Left renal cortex interstitium (tissue), 4 donors: Measurements from ENCODE around the gene SRBD1. TPM values are rescaled to one million over a fixed set of nuclear protein-coding genes. Genes with fewer than 3 reads are reported as not detected.

ENCODE experiments used
- DNase-seq, 4 donors: peaks; one replicate each; pipeline ENCODE4 v3.0.0-alpha.2; 2013; ENCODE audit warnings: low read depth in 4 of 4, low spot score in 2 of 4, missing footprints in 1 of 4
- polyA plus RNA-seq, 4 donors: library from polyadenylated mRNA; unstranded; fragments of 120-200 nt; gene quantifications; one replicate each; pipeline ENCODE4 v1.2.1, GENCODE V29; 2013; ENCODE audit not compliant: insufficient read length in 4 of 4

The SRBD1 gene, protein sequence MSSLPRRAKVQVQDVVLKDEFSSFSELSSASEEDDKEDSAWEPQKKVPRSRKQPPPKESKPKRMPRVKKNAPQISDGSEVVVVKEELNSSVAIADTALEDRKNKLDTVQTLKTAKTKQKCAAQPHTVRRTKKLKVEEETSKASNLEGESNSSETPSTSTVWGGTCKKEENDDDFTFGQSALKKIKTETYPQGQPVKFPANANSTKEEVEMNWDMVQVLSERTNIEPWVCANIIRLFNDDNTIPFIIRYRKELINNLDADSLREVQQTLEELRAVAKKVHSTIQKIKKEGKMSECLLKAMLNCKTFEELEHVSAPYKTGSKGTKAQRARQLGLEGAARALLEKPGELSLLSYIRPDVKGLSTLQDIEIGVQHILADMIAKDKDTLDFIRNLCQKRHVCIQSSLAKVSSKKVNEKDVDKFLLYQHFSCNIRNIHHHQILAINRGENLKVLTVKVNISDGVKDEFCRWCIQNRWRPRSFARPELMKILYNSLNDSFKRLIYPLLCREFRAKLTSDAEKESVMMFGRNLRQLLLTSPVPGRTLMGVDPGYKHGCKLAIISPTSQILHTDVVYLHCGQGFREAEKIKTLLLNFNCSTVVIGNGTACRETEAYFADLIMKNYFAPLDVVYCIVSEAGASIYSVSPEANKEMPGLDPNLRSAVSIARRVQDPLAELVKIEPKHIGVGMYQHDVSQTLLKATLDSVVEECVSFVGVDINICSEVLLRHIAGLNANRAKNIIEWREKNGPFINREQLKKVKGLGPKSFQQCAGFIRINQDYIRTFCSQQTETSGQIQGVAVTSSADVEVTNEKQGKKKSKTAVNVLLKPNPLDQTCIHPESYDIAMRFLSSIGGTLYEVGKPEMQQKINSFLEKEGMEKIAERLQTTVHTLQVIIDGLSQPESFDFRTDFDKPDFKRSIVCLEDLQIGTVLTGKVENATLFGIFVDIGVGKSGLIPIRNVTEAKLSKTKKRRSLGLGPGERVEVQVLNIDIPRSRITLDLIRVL
- 10 to 100 TPM; 21.2 to 25.9 (median 22.8) TPM for polyA plus RNA-seq

DNA sequence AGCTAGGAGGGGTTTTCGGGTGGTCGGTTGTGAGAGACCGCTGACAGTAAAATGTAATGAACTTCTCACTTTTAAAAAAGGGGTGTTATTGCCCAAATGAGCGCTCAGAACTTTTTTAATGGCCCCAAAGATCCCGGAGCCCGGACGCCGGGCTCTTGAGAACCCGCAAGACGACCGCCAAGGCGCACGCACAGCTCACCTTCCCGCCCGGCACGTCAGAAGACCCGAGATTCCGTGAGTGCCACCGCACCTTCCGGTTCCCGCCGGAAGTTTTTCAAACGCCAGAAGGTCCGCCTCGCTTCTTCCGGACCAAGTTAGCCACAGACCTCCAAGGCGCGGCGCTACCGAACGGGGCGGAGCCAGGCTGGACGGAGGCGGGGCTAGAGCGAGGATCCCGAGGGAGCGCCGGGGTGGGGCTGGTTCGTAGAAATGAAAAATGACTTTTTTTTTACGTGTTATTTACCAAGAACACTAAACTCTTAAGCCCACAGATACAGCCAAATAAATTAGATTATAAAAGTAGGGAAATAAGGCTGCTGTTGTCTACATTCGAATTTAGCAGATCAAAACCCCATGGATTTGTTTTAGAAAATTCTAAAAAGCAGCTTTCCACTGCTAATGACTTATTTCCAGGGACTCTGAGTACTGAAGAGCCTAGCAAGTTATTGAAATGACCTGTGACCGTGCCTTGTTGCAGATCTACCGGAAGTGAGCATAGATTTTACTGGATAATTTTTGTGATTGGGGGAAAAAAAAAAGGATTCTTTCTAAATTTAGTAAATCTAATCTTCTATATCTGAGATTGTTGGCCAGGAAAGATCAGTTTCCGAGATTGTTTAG, at the start of gene SRBD1:
TSS of gene SRBD1 (minus strand) at position 248 of the 840 bp plus-strand sequence. CDS start 5,826 bp downstream, outside the sequence.
- DNase-seq: peak; percentile 78 to 90 (median 84)

DNA sequence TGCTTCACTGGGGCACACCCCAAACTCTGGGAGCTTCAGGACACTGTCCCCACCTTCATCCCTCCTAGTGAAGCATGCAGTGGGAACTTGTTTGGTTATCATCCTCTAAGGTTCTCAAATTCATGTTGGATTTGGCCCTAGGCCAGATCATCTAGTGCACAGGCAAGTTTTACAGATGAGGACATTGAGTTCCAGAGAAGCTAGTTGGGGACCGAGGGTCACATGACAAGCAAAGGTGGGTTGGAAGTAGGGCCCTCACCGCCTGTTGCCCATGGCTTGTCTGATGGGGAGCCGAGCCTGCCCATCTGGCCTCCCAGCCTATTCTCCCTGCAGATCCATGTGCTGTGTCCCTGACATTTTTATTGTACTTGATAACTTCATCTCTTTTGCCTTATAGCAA, 43.2 kb upstream of the SRBD1 start:
- no peak for DNase-seq

DNA sequence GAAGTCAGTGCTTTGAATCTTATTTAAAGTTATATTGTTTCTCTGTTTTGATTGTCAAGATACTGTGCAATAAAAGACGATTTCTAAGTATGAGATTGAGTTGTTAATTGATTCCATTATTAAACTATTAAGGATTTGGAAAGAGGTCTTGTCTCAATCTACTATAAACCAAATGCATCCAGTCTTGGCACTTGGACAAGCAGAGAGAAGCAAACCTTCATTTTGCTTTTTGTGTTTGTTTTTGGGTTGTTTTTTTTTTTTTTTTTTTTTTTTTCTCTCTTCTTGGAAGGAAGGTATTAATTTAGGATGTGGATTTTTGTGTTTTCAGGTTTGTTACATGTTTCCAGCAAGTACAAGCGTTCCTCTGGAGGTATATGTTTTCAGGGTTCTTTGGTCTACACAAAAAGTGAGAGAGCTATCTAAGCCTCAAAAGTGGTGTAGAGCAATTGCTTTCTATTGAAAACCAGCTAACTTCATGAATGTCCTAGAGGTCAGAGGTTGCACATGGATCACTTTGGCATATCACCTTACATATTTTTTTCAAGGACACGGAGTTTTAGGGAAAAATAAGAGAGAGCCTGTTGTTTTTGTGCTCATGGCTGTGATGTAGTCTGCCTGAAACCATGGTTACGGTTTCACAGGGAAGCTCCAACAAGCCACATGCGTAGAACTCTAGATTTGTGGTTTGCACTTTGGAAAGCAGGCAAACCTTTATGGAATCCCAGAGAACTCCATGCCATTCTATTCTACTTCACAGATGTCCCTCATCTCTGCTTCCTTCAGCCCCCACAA, 42.3 kb upstream of the SRBD1 start:
- DNase-seq: no peak

DNA sequence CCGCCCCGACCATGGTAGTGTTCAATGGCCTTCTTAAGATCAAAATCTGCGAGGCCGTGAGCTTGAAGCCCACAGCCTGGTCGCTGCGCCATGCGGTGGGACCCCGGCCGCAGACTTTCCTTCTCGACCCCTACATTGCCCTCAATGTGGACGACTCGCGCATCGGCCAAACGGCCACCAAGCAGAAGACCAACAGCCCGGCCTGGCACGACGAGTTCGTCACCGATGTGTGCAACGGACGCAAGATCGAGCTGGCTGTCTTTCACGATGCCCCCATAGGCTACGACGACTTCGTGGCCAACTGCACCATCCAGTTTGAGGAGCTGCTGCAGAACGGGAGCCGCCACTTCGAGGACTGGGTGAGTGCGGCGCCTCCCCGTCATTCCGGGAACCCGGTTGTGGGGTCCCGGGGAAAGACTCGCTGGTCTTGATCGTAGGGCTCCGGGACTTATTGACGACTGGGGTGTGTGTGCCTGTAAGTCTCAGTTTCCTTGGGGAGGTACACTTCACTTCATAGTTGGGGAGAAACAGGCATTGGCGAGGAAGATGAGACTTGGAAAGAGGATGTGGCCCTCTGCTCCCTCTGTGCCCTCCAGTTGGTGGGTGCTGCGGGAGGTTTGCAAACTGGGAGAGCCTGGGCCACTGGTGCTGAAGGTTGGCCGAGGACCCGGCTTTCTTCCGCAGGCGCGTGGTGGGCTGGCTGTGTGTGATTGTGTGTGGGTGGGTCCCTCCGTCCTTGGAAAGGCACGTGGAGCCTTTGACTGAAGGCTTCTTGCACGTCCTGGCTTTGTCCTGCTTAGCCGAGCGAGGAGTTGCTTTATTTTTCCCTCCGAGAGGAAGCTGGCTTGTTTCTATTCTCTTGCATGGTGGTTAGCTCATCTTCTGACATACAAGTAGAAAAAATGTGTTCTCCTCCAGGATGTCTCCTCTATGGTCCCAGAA, 41.3 kb upstream of the SRBD1 start:
- no peak for DNase-seq

DNA sequence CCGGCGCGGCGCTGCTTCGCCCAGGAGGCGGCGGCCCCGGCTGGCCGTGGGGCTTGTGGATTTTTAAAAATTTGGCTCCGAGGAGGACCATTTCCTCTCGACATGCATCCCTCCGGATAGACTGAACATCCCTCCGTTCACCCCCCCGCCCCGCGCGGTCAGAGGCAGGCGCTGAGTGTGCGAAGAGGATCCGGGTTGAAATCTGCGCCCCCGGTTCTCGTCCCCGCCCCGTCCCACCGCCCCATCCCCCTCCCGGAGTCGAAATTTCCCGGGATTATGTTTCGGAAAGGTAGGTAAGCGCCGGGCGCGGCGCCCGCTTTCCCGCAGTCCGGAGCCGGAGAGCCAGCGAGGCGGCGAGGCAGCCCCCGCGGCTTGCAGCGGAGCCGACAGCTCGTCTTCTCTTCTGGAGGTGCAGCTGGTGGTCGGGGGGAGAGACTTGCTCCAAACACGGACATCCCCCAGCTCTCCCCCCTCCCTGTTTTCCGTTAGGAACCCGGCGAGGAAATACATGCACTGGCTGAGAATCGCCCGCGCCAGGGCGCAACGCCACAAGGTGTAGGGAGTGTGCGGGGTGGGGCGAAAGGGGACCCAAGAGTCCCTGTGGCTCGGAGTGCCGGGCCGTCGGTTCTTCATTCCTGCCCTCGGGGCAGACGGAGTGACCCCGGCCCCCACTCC, 40.5 kb upstream of the SRBD1 start, which contains the start of gene PRKCE:
TSS of gene PRKCE (plus strand) at position 261 of the 675 bp plus-strand sequence.
- no peak for DNase-seq

DNA sequence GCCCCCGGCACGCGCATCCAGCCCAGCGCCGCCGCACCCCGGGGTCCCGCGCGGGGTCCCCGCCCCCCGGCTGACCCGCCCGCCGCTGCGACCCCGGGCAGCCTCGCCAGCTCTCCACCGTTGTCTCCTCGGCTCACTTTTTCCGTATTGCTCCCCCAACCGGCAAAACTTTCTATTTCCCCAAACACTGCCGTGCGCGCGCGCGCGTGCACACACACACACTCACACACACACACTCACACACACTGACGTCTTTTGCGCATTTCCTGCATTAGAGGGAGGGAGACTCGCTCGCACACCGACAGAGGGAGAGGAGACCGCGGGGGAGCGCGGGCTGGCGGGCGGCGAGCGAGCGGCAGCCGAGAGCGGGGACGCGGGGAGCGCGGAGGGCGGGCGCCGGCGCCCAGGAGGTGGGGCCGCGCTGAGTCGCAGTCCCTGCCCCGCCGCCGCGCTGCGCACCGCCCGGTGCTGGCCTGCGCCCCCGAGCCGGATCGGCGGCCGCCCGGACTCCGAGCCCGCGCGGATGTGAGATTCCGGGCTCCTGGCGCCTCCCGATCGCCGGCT, 39.9 kb upstream of the SRBD1 start:
- peak in 3 of 4 donors; percentile 90 to 94 (median 90) for DNase-seq

DNA sequence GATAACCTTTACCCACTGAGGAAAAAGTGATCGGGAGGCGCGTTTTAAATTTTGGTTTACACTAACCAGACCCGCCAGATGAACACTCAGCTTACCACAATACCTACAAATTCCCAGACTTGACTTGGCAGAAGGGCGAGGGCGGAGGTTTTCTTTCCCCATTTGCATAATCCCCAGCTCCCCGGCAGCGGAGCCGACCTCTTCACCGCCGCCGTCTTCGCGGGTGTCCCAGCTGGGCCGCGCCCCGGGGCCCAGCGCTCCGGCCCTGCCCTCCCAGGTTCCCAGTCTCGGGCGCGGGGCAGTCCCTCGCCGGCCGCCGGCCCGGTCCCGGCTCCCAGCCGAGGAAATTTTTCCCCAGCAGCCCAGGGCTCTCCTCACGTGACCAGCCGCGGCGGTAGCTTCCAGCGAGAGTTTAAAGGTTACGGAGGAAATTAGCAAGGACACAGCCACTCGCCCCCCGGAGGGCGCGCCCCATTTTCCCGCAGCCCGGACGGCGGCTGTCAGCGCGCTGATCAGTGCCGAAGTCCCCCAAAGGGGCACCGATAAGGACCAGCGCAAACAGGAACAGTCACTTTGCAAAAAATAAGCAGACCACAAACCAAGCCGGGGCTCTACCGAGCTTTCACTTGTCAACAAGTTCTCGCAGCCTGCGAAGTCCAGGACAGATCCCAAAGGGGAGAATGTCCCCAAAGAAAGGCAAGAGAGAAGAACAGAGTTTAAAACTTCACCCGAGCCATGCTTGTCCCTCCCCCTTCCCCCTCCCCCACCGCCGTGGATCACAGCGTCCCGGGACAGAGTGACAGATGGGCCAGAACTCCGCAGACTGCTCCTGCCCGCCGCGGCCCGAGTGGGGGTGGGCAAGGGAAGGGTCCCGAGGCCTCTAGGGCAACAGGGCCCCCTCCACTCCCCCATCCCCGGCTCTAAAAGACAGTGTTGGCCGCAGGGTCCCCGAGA, 39.1 kb upstream of the SRBD1 start:
- DNase-seq: no peak

DNA sequence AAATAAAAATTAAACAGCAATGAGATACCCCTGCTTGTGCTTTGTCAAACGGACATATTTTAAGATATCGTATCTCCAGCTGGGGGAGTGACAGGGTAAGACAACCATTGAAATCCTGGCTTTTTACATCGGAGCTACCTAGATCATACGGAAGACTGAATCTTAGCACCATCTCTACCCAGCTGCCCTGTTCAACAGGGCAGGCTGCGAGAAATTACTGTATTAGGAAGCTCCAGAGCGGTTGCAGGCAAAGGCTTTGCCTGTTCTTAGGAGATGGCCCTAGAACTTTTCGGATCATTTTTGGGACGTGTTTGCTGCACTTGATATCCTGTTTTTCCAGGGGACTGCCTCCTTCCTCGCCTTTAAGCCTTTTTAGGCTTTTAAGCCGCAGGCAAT, 38.4 kb upstream of the SRBD1 start:
- no peak for DNase-seq

DNA sequence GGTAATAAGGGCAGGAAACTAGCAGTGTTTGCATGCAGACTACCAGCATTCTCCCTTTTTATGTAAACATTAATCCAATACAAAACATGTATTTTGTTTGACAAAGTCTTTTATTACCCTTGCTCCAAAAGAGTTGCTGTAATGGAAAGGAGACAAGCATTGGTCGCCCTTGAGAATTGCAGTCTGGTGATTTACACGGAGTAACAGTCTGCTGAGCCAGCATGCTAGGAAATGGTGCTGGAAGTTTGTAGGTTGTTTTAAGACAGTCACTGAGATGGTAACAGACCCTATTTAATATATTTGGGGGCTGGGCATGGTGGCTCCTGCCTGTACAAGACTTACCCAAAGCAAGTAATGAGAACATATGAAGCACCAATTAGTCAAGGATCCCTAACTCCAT, 37.6 kb upstream of the SRBD1 start:
- DNase-seq: no peak

DNA sequence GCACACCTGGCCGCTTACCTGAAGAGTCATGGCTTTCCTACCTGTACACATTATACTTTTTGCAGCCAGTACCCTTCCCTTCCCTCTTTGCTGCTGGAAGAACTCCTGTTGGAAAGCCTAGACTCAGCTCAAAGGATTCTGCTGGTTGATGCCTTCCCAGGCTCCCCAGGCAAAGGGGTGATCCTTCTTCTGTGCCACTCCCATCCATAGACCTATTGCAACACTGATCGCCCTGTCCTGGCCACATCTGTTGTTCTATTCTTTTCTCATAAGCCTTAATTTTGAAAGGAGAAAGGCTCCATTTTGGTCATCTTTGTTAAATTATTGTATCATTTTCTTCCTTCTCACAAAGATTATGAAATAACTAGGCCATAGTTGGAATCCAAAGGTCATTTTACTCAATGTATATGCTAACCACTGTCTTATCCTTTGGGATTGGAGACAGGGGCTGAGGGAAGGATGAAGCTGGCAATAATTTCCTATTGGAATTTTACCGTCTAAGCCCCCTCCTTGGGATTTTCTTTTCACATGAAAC, 37.0 kb upstream of the SRBD1 start:
- DNase-seq: no peak

DNA sequence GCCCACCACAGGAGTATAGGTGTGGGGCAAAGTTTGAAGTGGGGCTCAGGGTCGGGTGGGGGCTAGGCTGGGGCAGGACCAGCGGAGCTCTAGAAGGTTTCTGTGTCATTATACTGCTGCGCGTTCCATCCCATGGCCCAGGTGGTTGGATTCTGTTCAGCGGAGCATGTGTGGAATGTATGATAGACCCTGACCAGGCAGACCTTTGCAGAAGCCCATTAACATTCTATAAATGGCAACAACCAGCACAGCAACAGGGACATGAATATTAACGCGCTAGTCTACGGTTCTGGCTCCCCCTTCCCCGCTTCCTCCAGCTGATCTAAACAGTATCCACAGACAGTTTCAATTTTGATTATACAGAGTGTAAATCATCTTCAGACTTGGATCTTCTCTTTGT, 36.3 kb upstream of the SRBD1 start:
- DNase-seq: no peak

DNA sequence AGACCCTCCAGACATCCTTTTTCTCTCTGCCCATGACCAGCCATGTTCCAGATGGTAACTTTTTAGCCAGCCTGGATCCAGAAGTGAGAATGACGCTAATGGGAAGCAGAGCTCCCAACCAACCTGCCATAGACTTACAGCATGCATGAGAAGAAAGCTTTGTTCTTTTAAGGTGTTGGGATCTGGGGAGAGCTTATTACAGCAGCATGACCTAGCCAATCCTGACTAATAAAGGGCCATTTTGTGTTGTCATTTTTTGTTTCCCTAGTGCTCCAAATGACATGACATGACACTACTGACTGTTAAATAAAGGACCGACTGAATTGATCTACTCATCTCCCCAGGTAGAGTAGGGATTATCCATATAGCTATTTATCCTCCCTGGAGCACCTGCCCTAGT, 35.2 kb upstream of the SRBD1 start:
- no peak for DNase-seq

DNA sequence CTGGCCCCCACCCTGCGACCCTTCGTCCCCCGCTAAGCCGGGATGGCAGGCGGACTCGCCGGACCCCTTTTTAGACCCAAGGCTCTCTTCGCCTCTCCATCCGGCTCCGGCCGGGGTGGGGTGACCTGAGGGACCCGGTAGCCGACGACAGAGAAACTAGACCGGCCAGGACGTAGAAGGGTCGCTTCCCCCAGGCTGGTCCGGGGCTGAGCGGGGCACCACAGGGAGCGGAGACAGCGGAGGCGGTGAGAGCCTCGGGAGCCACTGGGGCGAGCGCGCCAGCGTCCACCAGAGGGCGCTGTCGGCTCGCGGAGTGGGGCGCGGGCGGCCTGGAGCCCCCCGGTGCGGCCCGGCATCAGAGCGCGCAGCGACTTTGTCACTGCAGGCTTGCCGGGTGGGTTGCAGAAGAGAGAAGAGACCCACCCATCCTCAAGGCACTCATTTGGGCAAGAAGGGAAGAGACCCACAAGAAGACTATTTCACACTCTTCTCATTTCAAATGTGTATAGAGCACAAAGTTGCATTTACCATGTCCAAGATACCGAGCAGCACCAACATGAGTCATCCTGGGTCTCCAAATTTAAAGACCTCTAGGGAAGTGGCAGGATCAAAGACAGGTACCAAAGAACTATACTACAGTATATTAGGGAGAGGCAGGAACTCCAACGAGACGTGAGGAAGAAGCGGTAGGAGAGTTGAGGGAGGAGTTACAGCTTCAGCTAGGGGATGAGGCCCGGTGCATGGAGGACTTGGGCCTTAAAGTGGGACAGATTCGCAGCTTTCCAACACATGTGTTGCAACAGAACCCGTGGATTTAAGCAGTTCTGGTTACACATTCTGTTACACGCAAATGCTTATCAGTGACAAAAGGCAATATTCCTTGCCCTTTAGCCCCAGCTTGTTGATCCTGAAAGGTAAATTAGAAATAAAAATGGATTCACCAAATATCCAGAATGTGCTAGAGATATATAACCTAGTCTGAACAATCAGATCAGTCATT, 32.8 kb upstream of the SRBD1 start:
- DNase-seq: no peak

DNA sequence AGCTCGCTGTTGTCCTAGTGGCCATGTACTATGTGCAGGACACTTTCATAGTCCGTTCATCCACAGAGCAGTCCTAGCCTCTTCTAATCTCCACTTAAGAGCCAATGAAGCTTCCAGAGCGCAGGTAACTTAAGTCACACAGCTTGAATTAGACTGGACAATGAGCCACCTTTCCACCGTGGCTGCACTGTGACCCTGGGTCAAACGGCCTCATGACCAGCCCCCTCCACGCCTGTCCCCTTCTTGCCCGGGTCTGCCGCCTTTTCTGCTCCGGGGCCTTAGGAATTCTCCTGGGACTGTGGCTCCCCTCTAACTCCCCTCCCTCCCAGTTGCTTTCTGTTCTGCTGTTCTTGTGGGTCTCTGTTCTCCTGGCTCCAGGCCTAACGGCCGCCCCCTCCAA, 32.0 kb upstream of the SRBD1 start:
- no peak for DNase-seq

DNA sequence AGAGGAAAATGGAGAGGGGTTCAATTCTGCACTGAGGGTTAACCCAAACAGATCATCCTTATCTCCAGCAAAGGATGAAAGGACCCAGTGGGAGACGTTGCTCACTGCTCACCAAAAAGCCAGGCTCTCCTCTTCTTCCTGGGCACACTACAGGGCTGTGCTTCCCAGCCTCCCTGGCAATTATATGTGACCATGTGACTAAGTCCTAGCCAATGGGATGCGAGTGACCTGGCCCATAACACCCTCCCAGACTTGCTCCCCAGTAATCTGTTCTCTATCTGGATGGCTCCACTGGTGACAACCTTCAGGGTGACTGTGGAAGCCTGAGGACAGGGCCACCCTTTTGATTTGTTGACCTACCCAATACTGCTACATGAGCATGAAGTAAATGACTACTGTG, 29.5 kb upstream of the SRBD1 start:
- no peak for DNase-seq
